Esophagus muscularis mucosa (tissue), 4 donors: Measurements from ENCODE around the gene PRKCH.

Experiments used
- EP300 ChIP-seq: sonication (generic); formaldehyde crosslinking; IDR thresholded peaks from one replicate; pipeline ENCODE4 v1.6.1; 2017; ENCODE audit warnings: antibody characterized with exemption
- POLR2A ChIP-seq: fragments of 450-650 bp; IDR thresholded peaks from one replicate; pipeline ENCODE4 v1.6.1; 2017; ENCODE audit warnings: antibody characterized with exemption, moderate library complexity, mild to moderate bottlenecking, low read depth
- POLR2AphosphoS5 ChIP-seq, 2 donors: sonication (generic); formaldehyde crosslinking; IDR thresholded peaks; one replicate each; pipeline ENCODE4 v1.6.1; 2017; ENCODE audit warnings: antibody characterized with exemption in 2 of 2
- TF ChIP-seq, protein P1 (sequence below), 3 experiments: fragments of 200-600 bp in 2 of 3; fragments of 450-650 bp in 1 of 3; sonication (generic) in 2 of 3; IDR thresholded peaks; one replicate each; pipeline ENCODE4 v1.5.1; 2017 to 2019; ENCODE audit warnings: antibody characterized with exemption in 3 of 3, mild to moderate bottlenecking in 2 of 3, moderate library complexity in 1 of 3

DNA sequence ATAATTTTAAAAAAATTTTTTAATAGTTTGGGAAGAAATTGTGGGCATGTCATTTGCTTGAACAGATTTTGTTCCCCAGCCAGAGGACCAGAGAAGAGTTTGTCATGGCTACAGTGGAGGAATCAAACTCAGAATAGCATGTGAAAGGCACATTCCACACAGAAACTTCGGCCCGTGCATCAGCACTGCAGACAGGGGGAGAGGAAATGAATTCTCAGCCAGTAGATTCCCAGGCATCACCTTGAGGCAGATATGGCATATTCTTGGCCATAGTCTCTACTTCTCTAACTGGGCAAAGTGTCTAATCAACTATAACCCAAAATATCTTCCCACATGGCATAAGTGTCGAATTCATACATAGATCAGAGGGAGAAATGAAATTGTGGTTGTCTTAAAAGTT lies 153.3 kb downstream of the PRKCH start:
- TF ChIP-seq, protein P1, sequence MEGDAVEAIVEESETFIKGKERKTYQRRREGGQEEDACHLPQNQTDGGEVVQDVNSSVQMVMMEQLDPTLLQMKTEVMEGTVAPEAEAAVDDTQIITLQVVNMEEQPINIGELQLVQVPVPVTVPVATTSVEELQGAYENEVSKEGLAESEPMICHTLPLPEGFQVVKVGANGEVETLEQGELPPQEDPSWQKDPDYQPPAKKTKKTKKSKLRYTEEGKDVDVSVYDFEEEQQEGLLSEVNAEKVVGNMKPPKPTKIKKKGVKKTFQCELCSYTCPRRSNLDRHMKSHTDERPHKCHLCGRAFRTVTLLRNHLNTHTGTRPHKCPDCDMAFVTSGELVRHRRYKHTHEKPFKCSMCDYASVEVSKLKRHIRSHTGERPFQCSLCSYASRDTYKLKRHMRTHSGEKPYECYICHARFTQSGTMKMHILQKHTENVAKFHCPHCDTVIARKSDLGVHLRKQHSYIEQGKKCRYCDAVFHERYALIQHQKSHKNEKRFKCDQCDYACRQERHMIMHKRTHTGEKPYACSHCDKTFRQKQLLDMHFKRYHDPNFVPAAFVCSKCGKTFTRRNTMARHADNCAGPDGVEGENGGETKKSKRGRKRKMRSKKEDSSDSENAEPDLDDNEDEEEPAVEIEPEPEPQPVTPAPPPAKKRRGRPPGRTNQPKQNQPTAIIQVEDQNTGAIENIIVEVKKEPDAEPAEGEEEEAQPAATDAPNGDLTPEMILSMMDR (IDR thresholded peaks at IDR 0.05): no peak
- TF ChIP-seq POLR2A: no peak
- no peak for TF ChIP-seq POLR2AphosphoS5 (IDR thresholded peaks at IDR 0.05)
- TF ChIP-seq EP300: no peak
